Spleen (tissue), 11 donors: ENCODE data around the gene BCHE. TPM values are rescaled to one million over a fixed set of nuclear protein-coding genes. Genes with fewer than 3 reads are reported as not detected.

Experiments
- DNase-seq: peaks from one replicate; pipeline ENCODE4 v3.0.0-alpha.2; 2020
- H3K27ac ChIP-seq, 8 donors: fragments of 200-600 bp; sonication (generic) in 7 of 8; 1 replicate in 4 of 8; 2 replicates in 4 of 8; pipeline versions ENCODE4 v1.5.0 to v1.8.0; 2016 to 2021; ENCODE audit warnings: inconsistent platforms in 4 of 8, mild to moderate bottlenecking in 4 of 8, moderate library complexity in 1 of 8
- H3K27me3 ChIP-seq, 7 donors: fragments of 200-600 bp; sonication (generic) in 6 of 7; replicated peaks in 1 of 7; 1 replicate in 4 of 7; 2 replicates in 3 of 7; pipeline versions ENCODE4 v1.5.0 to v1.8.0; 2016 to 2021; ENCODE audit warnings: inconsistent platforms in 3 of 7, mild to moderate bottlenecking in 1 of 7
- H3K36me3 ChIP-seq, 6 donors: fragments of 200-600 bp; sonication (generic) in 5 of 6; 1 replicate in 4 of 6; 2 replicates in 2 of 6; pipeline versions ENCODE4 v1.5.0 to v1.8.0; 2016 to 2021; ENCODE audit warnings: inconsistent platforms in 2 of 6
- H3K4me1 ChIP-seq, 6 donors: fragments of 200-600 bp; sonication (generic) in 5 of 6; 1 replicate in 3 of 6; 2 replicates in 3 of 6; pipeline versions ENCODE4 v1.5.0 to v1.8.0; 2016 to 2021; ENCODE audit warnings: inconsistent platforms in 3 of 6
- H3K4me3 ChIP-seq, 8 donors: fragments of 200-600 bp; sonication (generic) in 7 of 8; 1 replicate in 4 of 8; 2 replicates in 4 of 8; pipeline versions ENCODE4 v1.5.0 to v1.8.0; 2016 to 2021; ENCODE audit warnings: inconsistent platforms in 4 of 8, mild to moderate bottlenecking in 4 of 8, moderate library complexity in 2 of 8
- H3K9me3 ChIP-seq, 8 donors: fragments of 200-600 bp; sonication (generic) in 7 of 8; 1 replicate in 4 of 8; 2 replicates in 4 of 8; pipeline versions ENCODE4 v1.5.0 to v1.8.0; 2016 to 2021; ENCODE audit warnings: inconsistent platforms in 4 of 8
- CTCF ChIP-seq, 11 experiments: fragments of 200-600 bp in 7 of 11; fragments of 450-650 bp in 4 of 11; sonication (generic) in 4 of 11; IDR thresholded peaks in 8 of 11; conservative IDR thresholded peaks in 3 of 11; 1 replicate in 7 of 11; 2 replicates in 4 of 11; pipeline versions ENCODE4 v1.4.0 to v1.8.0; 2016 to 2021; ENCODE audit warnings: antibody characterized with exemption in 11 of 11, inconsistent platforms in 4 of 11, mild to moderate bottlenecking in 1 of 11
- POLR2A ChIP-seq, 3 donors: fragments of 450-650 bp; IDR thresholded peaks; one replicate each; pipeline ENCODE4 v1.5.1; 2017; ENCODE audit warnings: antibody characterized with exemption in 3 of 3, mild to moderate bottlenecking in 1 of 3
- POLR2AphosphoS5 ChIP-seq, 3 donors: sonication (generic); formaldehyde crosslinking; IDR thresholded peaks; one replicate each; pipeline ENCODE4 v1.5.1; 2017; ENCODE audit warnings: antibody characterized with exemption in 3 of 3
- WGBS, 5 donors: extraction: QIAGEN DNeasy Blood & Tissue Kit in 3 of 5; methylation state at CpG; one replicate each; pipeline versions ENCODE4 v1.1.5 to v1.1.7; 2013 to 2018; 5-methylcytosine and 5-hydroxymethylcytosine counted together
- intact Hi-C: fragments of 100-400 bp; cut with DNase I; formaldehyde crosslinking; loops from one replicate; pipeline ENCODE4 v1.15.0; 2023; ENCODE audit warnings: low total_unique reads
- polyA plus RNA-seq, 3 donors: library from polyadenylated mRNA; stranded (reverse); fragments of 200-250 nt; gene quantifications; one replicate each; pipeline ENCODE4 v1.2.1, GENCODE V29; 2013
- total RNA-seq, 7 donors: library from RNA; depleted of rRNA in 3 of 7; stranded (reverse); fragments of >200 nt in 3 of 7; fragmentation: NEBNext Ultra II Directional in 4 of 7; extraction: Animal tissue kit (Norgen Biotek cat#: 25700) in 4 of 7; gene quantifications; one replicate each; pipeline versions ENCODE4 v1.1.0 to v1.2.1, GENCODE V29; 2016 to 2021
- donor health status: healthy with polysubstance abuse.
- donor health status: DM: no; HTN: no; CAD: no; lungs with moderate emphysema.
- donor health status: DM: no; HTN: no; CAD: no.
- donor health status: Bipolar disorder and iron deficiency.
- donor health status: healthy.
- donor health status: DM: no; HTN: no; CAD: no.
- donor health status: DM: yes; HTN: yes; CAD: no.

BCHE gene
- total and polyA plus RNA-seq, 10 donors = 0.93 to 11.4 (median 7.2) TPM

- H3K4me1 ChIP-seq = no peaks in the 10 kb centered on the region
- WGBS, 5 donors = 80 to 95% (median 88%) methylated on average over 5 of the region's 5 CpGs
- TF ChIP-seq CTCF (IDR thresholded peaks at IDR 0.05 in 8 of 11, conservative IDR thresholded peaks at IDR 0.05 in 3 of 11) = no peak
- no peak for TF ChIP-seq POLR2A (IDR thresholded peaks at IDR 0.05)
- no peak for TF ChIP-seq POLR2AphosphoS5 (IDR thresholded peaks at IDR 0.05)
- peak; percentile 56 for DNase-seq
- intact Hi-C loops = no loop called here
- H3K36me3 ChIP-seq = no peaks in the 10 kb centered on the region
- H3K9me3 ChIP-seq = peaks cover 0 to 22% (median 7%) of the 10 kb centered on the region in 8 donors
- H3K4me3 ChIP-seq = no peak overlapping the region
- H3K27me3 ChIP-seq = no peaks in the 10 kb centered on the region
- no peak overlapping the region for H3K27ac ChIP-seq
Observed at GRCh38 chr3:165868088-165868487, 30.9 kb upstream of the BCHE start.

GRCh38 chr3:165859061-165859460, 21.8 kb upstream of the BCHE start:
- Histone ChIP-seq H3K4me3 (no peak overlapping the region), H3K4me1 (no peaks in the 10 kb centered on the region), H3K9me3 (no peaks in the 10 kb centered on the region), H3K27me3 (no peaks in the 10 kb centered on the region), H3K27ac (no peak overlapping the region), H3K36me3 (no peaks in the 10 kb centered on the region)
- WGBS, 5 donors = 49 to 76% (median 59%) methylated on average over 1 of the region's 1 CpG
- intact Hi-C loops = no loop called here
- no peak for TF ChIP-seq POLR2A (IDR thresholded peaks at IDR 0.05)
- no peak for TF ChIP-seq CTCF (IDR thresholded peaks at IDR 0.05 in 8 of 11, conservative IDR thresholded peaks at IDR 0.05 in 3 of 11)
- TF ChIP-seq POLR2AphosphoS5 (IDR thresholded peaks at IDR 0.05) = no peak
- DNase-seq = no peak

GRCh38 chr3:165855581-165855980, 18.4 kb upstream of the BCHE start:
- intact Hi-C loops = no loop called here
- no peak for TF ChIP-seq POLR2A (IDR thresholded peaks at IDR 0.05)
- no peak for TF ChIP-seq CTCF (IDR thresholded peaks at IDR 0.05 in 8 of 11, conservative IDR thresholded peaks at IDR 0.05 in 3 of 11)

GRCh38 chr3:165854696-165855095, 17.5 kb upstream of the BCHE start:
- TF ChIP-seq POLR2AphosphoS5 (IDR thresholded peaks at IDR 0.05) (no peak), POLR2A (IDR thresholded peaks at IDR 0.05) (no peak), CTCF (IDR thresholded peaks at IDR 0.05 in 8 of 11, conservative IDR thresholded peaks at IDR 0.05 in 3 of 11) (peak in 6 of 11 experiments; percentile 12 to 47 (median 31))
- Histone ChIP-seq H3K27ac (no peak overlapping the region), H3K9me3 (no peaks in the 10 kb centered on the region), H3K4me3 (no peak overlapping the region), H3K36me3 (no peaks in the 10 kb centered on the region), H3K27me3 (no peaks in the 10 kb centered on the region), H3K4me1 (no peaks in the 10 kb centered on the region)
- no peak for DNase-seq
- intact Hi-C loops = no loop called here
- 52 to 73% (median 57%) methylated on average over 1 of the region's 1 CpG for WGBS, 5 donors

More at GRCh38 chr3:165855581-165855980, 18.4 kb upstream of the BCHE start:
- no peaks in the 10 kb centered on the region for H3K27me3 ChIP-seq
- H3K4me3 ChIP-seq = no peak overlapping the region
- no peak for DNase-seq
- H3K4me1 ChIP-seq = no peaks in the 10 kb centered on the region
- H3K36me3 ChIP-seq = no peaks in the 10 kb centered on the region
- H3K27ac ChIP-seq = no peak overlapping the region
- H3K9me3 ChIP-seq = no peaks in the 10 kb centered on the region
